ENCODE results near the gene NHERF1. TPM values are rescaled to one million over a fixed set of nuclear protein-coding genes. Genes with fewer than 3 reads are reported as not detected.

Gene NHERF1
- total RNA-seq, 5 donors from 2014 or later (not counting 1 experiment from before 2014, with no cell fraction given) = 104 to 260 (median 223) TPM

- no peak overlapping the region for H3K27ac Mint-ChIP-seq
- ATAC-seq (replicated peaks in 1 of 4) (no peak), DNase-seq (no peak)
- 95% methylated on average over 11 of the region's 12 CpGs for WGBS (ENCODE audit: insufficient coverage)
- H3K4me3 Mint-ChIP-seq = no peak overlapping the region
- Histone ChIP-seq H3K4me3 (ENCODE audit: control insufficient read depth in 1 of 2, extremely low read depth in 1 of 2, low read length in 1 of 2) (no peak overlapping the region), H3K9me3 (no peaks in the 10 kb centered on the region), H3K27me3 (replicated peaks in 1 of 2; ENCODE audit: control insufficient read depth in 2 of 2, extremely low read depth in 1 of 2, insufficient read depth in 2 of 2, low read length in 1 of 2) (no peaks in the 10 kb centered on the region), H3K36me3 (ENCODE audit: control insufficient read depth in 2 of 2, extremely low read depth in 1 of 2, insufficient read depth in 1 of 2, low read length in 1 of 2) (peaks cover 27 to 66% of the 10 kb centered on the region in 2 donors), H3K4me1 (ENCODE audit: control insufficient read depth in 1 of 2, extremely low read depth in 1 of 2, insufficient read depth in 2 of 2, low read length in 2 of 2) (peaks cover 9 to 22% of the 10 kb centered on the region in 2 experiments), H3K27ac (ENCODE audit: low read length) (no peak overlapping the region)
- CTCF ChIA-PET = interaction anchor here in 1 of 2 donors (1.1 to 1.5 kb wide), 2 partner anchors 164 to 168 kb away, joined by 3 read pairs; no protein-coding TSS in a partner anchor
- H3K9me3 Mint-ChIP-seq = no peaks in the 10 kb centered on the region
- peaks cover 47% of the 10 kb centered on the region for H3K36me3 Mint-ChIP-seq
- POLR2A ChIA-PET = no interaction called here
- H3K27me3 Mint-ChIP-seq = no peaks in the 10 kb centered on the region
- peaks cover 19 to 28% (median 23%) of the 10 kb centered on the region in 3 donors for H3K4me1 Mint-ChIP-seq
Observed at GRCh38 chr17:74792586-74793105, 44.2 kb downstream of the NHERF1 start.

- no peaks in the 10 kb centered on the region for H3K27me3 ChIP-seq (replicated peaks in 1 of 2; ENCODE audit: control insufficient read depth in 2 of 2, extremely low read depth in 1 of 2, insufficient read depth in 2 of 2, low read length in 1 of 2)
- no peak overlapping the region for H3K27ac ChIP-seq (ENCODE audit: low read length)
- DNase-seq (no peak), ATAC-seq (replicated peaks in 1 of 4) (no peak)
- Mint-ChIP-seq H3K27ac (no peak overlapping the region), H3K36me3 (peaks cover 60% of the 10 kb centered on the region), H3K4me3 (no peak overlapping the region), H3K4me1 (peaks cover 13 to 14% (median 14%) of the 10 kb centered on the region in 3 donors), H3K9me3 (no peaks in the 10 kb centered on the region), H3K27me3 (no peaks in the 10 kb centered on the region)
- H3K4me3 ChIP-seq (ENCODE audit: control insufficient read depth in 1 of 2, extremely low read depth in 1 of 2, low read length in 1 of 2) = no peak overlapping the region
- WGBS (ENCODE audit: insufficient coverage) = 98% methylated on average over 18 of the region's 18 CpGs
- H3K9me3 ChIP-seq = no peaks in the 10 kb centered on the region
- H3K36me3 ChIP-seq (ENCODE audit: control insufficient read depth in 2 of 2, extremely low read depth in 1 of 2, insufficient read depth in 1 of 2, low read length in 1 of 2) = peaks cover 33 to 78% of the 10 kb centered on the region in 2 donors
- CTCF ChIA-PET = interaction anchor here in 1 of 2 donors (0.5 to 1.0 kb wide), 2 partner anchors 12 to 50 kb away, joined by 3 to 4 read pairs; no protein-coding TSS in a partner anchor
- H3K4me1 ChIP-seq (ENCODE audit: control insufficient read depth in 1 of 2, extremely low read depth in 1 of 2, insufficient read depth in 2 of 2, low read length in 2 of 2) = peaks cover 5 to 14% of the 10 kb centered on the region in 2 experiments
- POLR2A ChIA-PET = no interaction called here
Observed at GRCh38 chr17:74795327-74796020, 47.0 kb downstream of the NHERF1 start.

- Histone ChIP-seq H3K36me3 (ENCODE audit: control insufficient read depth in 2 of 2, extremely low read depth in 1 of 2, insufficient read depth in 1 of 2, low read length in 1 of 2) (peaks cover 37 to 82% of the 10 kb centered on the region in 2 donors), H3K4me3 (ENCODE audit: control insufficient read depth in 1 of 2, extremely low read depth in 1 of 2, low read length in 1 of 2) (no peak overlapping the region), H3K27ac (ENCODE audit: low read length) (no peak overlapping the region), H3K27me3 (replicated peaks in 1 of 2; ENCODE audit: control insufficient read depth in 2 of 2, extremely low read depth in 1 of 2, insufficient read depth in 2 of 2, low read length in 1 of 2) (no peaks in the 10 kb centered on the region), H3K9me3 (no peaks in the 10 kb centered on the region), H3K4me1 (ENCODE audit: control insufficient read depth in 1 of 2, extremely low read depth in 1 of 2, insufficient read depth in 2 of 2, low read length in 2 of 2) (peaks cover 2 to 6% of the 10 kb centered on the region in 2 experiments)
- WGBS (ENCODE audit: insufficient coverage) = 100% methylated on average over 2 of the region's 4 CpGs
- Mint-ChIP-seq H3K27me3 (no peaks in the 10 kb centered on the region), H3K36me3 (peaks cover 63% of the 10 kb centered on the region), H3K9me3 (no peaks in the 10 kb centered on the region), H3K4me1 (peaks cover 6 to 7% (median 6%) of the 10 kb centered on the region in 3 donors), H3K27ac (no peak overlapping the region), H3K4me3 (no peak overlapping the region)
- POLR2A ChIA-PET = no interaction called here
- CTCF ChIA-PET = interaction anchor here (0.6 to 1.0 kb wide), 2 partner anchors 51 to 123 kb away, joined by 3 read pairs; no protein-coding TSS in a partner anchor
- ATAC-seq (replicated peaks in 1 of 4) (no peak), DNase-seq (no peak)
Observed at GRCh38 chr17:74796211-74796610, 47.8 kb downstream of the NHERF1 start.

GRCh38 chr17:74796866-74797265 lies 48.4 kb downstream of the NHERF1 start:
- Mint-ChIP-seq H3K4me1 (peaks cover 0 to 2% (median 2%) of the 10 kb centered on the region in 3 donors), H3K4me3 (no peak overlapping the region), H3K9me3 (no peaks in the 10 kb centered on the region), H3K27ac (no peak overlapping the region), H3K27me3 (no peaks in the 10 kb centered on the region), H3K36me3 (peaks cover 66% of the 10 kb centered on the region)
- Histone ChIP-seq H3K27me3 (replicated peaks in 1 of 2; ENCODE audit: control insufficient read depth in 2 of 2, extremely low read depth in 1 of 2, insufficient read depth in 2 of 2, low read length in 1 of 2) (no peaks in the 10 kb centered on the region), H3K4me1 (ENCODE audit: control insufficient read depth in 1 of 2, extremely low read depth in 1 of 2, insufficient read depth in 2 of 2, low read length in 2 of 2) (no peaks in the 10 kb centered on the region), H3K36me3 (ENCODE audit: control insufficient read depth in 2 of 2, extremely low read depth in 1 of 2, insufficient read depth in 1 of 2, low read length in 1 of 2) (peaks cover 40 to 83% of the 10 kb centered on the region in 2 donors), H3K27ac (ENCODE audit: low read length) (no peak overlapping the region), H3K9me3 (no peaks in the 10 kb centered on the region), H3K4me3 (ENCODE audit: control insufficient read depth in 1 of 2, extremely low read depth in 1 of 2, low read length in 1 of 2) (no peak overlapping the region)
- ATAC-seq (replicated peaks in 1 of 4) (no peak), DNase-seq (no peak)
- 98% methylated on average over 6 of the region's 6 CpGs for WGBS (ENCODE audit: insufficient coverage)
- CTCF ChIA-PET = interaction anchor here in 1 of 2 donors (0.6 kb wide), 1 partner anchor 123 kb away, joined by 3 read pairs; no protein-coding TSS in a partner anchor
- POLR2A ChIA-PET = no interaction called here

- Mint-ChIP-seq H3K9me3 (no peaks in the 10 kb centered on the region), H3K4me1 (peaks cover 0 to 2% (median 1%) of the 10 kb centered on the region in 3 donors), H3K4me3 (no peak overlapping the region), H3K27me3 (no peaks in the 10 kb centered on the region), H3K27ac (no peak overlapping the region), H3K36me3 (peaks cover 67% of the 10 kb centered on the region)
- H3K27me3 ChIP-seq (replicated peaks in 1 of 2; ENCODE audit: control insufficient read depth in 2 of 2, extremely low read depth in 1 of 2, insufficient read depth in 2 of 2, low read length in 1 of 2) = no peaks in the 10 kb centered on the region
- WGBS (ENCODE audit: insufficient coverage) = 95% methylated on average over 4 of the region's 4 CpGs
- no peaks in the 10 kb centered on the region for H3K9me3 ChIP-seq
- ATAC-seq (replicated peaks in 1 of 4) (no peak), DNase-seq (no peak)
- POLR2A ChIA-PET = interaction anchor here in 1 of 2 donors (0.6 kb wide), 1 partner anchor 303 kb away, joined by 7 read pairs; no protein-coding TSS in a partner anchor
- H3K4me1 ChIP-seq (ENCODE audit: control insufficient read depth in 1 of 2, extremely low read depth in 1 of 2, insufficient read depth in 2 of 2, low read length in 2 of 2) = no peaks in the 10 kb centered on the region
- H3K4me3 ChIP-seq (ENCODE audit: control insufficient read depth in 1 of 2, extremely low read depth in 1 of 2, low read length in 1 of 2) = no peak overlapping the region
- H3K36me3 ChIP-seq (ENCODE audit: control insufficient read depth in 2 of 2, extremely low read depth in 1 of 2, insufficient read depth in 1 of 2, low read length in 1 of 2) = peaks cover 43 to 88% of the 10 kb centered on the region in 2 donors
- H3K27ac ChIP-seq (ENCODE audit: low read length) = no peak overlapping the region
- CTCF ChIA-PET = no interaction called here
Observed at GRCh38 chr17:74797824-74798223, 49.4 kb downstream of the NHERF1 start.

GRCh38 chr17:74798239-74798707 lies 49.8 kb downstream of the NHERF1 start:
- POLR2A ChIA-PET = no interaction called here
- WGBS (ENCODE audit: insufficient coverage) = 100% methylated on average over 2 of the region's 8 CpGs
- Mint-ChIP-seq H3K36me3 (peaks cover 66% of the 10 kb centered on the region), H3K27me3 (no peaks in the 10 kb centered on the region), H3K4me3 (no peak overlapping the region), H3K9me3 (no peaks in the 10 kb centered on the region), H3K4me1 (peaks cover 0 to 2% (median 0%) of the 10 kb centered on the region in 3 donors), H3K27ac (no peak overlapping the region)
- Histone ChIP-seq H3K36me3 (ENCODE audit: control insufficient read depth in 2 of 2, extremely low read depth in 1 of 2, insufficient read depth in 1 of 2, low read length in 1 of 2) (peaks cover 41 to 83% of the 10 kb centered on the region in 2 donors), H3K27ac (ENCODE audit: low read length) (no peak overlapping the region), H3K27me3 (replicated peaks in 1 of 2; ENCODE audit: control insufficient read depth in 2 of 2, extremely low read depth in 1 of 2, insufficient read depth in 2 of 2, low read length in 1 of 2) (no peaks in the 10 kb centered on the region), H3K4me3 (ENCODE audit: control insufficient read depth in 1 of 2, extremely low read depth in 1 of 2, low read length in 1 of 2) (no peak overlapping the region), H3K9me3 (no peaks in the 10 kb centered on the region), H3K4me1 (ENCODE audit: control insufficient read depth in 1 of 2, extremely low read depth in 1 of 2, insufficient read depth in 2 of 2, low read length in 2 of 2) (no peaks in the 10 kb centered on the region)
- no peak for ATAC-seq (replicated peaks in 1 of 4)
- no peak for DNase-seq
- CTCF ChIA-PET = no interaction called here
